ENCODE results near the gene KRT8. TPM values are rescaled to one million over a fixed set of nuclear protein-coding genes. Genes with fewer than 3 reads are reported as not detected.
A peak's percentile ranks its signal among the peaks of the same experiment; 100 is the strongest.
"Not testable (repeated sequence)": the region's sequence is repeated elsewhere in the genome, so short reads cannot be mapped to it uniquely, and the experiment has no call there.

Gene KRT8
- 0.18 and 0.25 TPM in 2 replicates for total RNA-seq

DNA sequence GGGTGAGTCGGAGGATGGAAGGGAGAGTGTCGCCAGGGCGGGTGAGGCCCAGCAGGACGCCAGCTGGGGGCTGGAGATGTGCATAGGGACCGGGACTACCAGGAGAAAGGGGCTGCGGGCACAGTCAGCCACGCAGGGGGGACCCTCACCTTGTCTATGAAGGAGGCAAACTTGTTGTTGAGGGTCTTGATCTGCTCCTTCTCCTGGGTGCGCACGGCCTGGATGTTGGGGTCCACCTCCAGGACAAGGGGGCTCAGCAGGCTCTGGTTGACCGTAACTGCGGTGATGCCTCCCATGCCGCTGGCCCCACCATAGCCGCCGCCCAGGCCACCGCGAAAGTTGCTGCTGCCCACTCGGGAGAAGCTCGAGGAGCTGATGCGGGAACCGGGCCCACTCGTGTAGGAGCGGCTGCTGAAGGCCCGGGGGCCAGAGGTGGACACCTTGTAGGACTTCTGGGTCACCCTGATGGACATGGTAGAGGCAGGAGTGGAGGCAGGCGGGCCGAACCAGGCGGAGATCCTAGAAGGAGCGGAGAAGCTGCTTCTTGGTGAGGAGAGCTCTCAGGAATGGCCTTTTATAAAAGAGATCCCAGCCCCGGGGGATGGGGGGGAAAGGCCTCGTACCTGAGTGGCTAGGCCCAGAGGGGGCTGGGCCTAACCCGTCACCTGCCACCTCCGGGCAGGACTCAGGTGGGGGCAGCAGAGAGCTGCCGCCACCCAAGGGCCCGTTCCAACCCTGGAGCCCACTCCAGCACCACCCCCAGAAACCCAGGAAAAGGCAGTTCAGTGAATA lies at the start of gene KRT8:
KRT8 (minus strand) TSS at position 568 of the 792 bp plus-strand sequence; CDS start at position 473, 95 bp downstream.
- intact Hi-C loops (cut with micrococcal nuclease); H3K27me3 Mint-ChIP-seq (ENCODE audit: low read depth): not testable (repeated sequence)
- H3K27ac Mint-ChIP-seq: peak within 1 kb of the TSS; percentile 46

DNA sequence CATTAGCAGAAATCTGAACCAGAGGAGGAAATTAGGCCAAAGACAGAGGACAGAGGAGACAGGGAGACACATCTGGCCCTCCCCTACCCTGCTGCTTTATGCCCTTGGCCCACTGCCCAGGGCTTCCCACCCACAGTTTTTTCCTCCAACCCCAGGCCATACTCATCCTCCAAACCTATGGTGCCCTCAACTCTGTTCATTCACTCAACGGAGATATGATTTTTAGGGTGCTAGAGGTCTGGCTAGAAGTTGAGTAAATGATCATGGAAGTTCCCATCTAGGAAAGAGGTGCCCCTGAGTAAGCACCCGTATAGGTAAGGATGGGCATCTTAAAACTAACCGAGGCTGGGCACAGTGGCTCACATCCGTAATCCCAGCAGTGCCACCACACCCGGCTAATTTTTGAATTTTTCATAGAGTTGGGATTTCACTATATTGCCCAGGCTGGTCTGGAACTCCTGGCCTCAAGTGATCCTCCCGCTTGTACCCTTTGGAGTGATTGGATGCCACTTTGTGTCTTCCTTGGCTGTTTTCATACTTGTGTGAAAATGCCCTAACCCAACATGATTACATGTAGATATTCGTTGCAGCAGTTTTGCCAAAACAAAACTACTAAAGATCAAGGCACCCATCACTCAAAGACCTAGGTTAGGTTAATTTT lies 48.4 kb upstream of the KRT8 start:
- no peak for DNase-seq (ENCODE audit: low spot score)
- Mint-ChIP-seq H3K27me3 (ENCODE audit: low read depth) (peaks cover 9% of the 10 kb centered on the region), H3K36me3 (ENCODE audit: low read depth) (no peaks in the 10 kb centered on the region), H3K4me1 (ENCODE audit: low read depth) (no peaks in the 10 kb centered on the region), H3K9me3 (no peaks in the 10 kb centered on the region), H3K27ac (no peak overlapping the region), H3K4me3 (ENCODE audit: low read depth) (no peak overlapping the region)
- intact Hi-C loops (cut with micrococcal nuclease): no loop called here

More for the DNA sequence above, at the start of gene KRT8:
- H3K4me1 Mint-ChIP-seq (ENCODE audit: low read depth); H3K9me3 Mint-ChIP-seq; DNase-seq (ENCODE audit: low spot score); H3K36me3 Mint-ChIP-seq (ENCODE audit: low read depth): not testable (repeated sequence)
- H3K4me3 Mint-ChIP-seq (ENCODE audit: low read depth): peak within 1 kb of the TSS; percentile 18

DNA sequence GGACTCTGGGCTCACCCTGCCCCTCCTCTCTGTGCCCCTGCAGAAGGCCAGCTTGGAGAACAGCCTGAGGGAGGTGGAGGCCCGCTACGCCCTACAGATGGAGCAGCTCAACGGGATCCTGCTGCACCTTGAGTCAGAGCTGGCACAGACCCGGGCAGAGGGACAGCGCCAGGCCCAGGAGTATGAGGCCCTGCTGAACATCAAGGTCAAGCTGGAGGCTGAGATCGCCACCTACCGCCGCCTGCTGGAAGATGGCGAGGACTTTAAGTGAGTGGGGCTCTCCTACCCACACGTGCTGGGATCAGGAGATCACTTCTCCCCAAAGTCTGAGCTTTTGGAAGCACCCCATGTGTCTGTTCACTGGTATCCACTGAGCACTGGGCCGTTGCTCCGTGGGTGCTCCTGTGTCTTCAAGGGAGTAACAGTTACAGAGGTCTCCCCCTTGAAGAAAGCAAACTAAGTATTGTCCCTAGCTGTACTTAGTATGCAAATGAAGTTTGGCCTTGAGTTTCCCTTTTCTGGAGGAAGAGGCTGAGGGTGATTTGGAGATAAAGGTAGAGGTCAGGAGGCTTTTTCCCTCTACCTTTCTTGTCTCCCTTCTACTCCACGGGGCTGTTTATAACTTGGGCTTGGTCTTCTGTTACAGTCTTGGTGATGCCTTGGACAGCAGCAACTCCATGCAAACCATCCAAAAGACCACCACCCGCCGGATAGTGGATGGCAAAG lies 47.4 kb upstream of the KRT8 start:
- no peaks in the 10 kb centered on the region for H3K4me1 Mint-ChIP-seq (ENCODE audit: low read depth)
- intact Hi-C loops (cut with micrococcal nuclease): no loop called here

DNA sequence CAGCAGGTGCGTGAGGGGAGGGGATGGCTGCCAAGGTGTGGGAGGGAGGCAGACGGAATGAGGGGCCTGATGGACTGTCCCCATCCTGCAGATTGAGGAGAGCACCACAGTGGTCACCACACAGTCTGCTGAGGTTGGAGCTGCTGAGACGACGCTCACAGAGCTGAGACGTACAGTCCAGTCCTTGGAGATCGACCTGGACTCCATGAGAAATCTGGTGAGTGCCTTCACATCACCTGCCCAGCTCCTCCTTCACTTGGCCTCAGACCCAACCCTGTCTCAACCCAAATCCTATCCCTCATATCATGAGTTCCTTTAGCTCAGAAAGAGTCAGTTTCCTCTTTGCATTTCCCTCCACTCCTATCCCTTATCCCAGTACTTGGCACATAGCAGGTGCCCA lies 46.8 kb upstream of the KRT8 start:
- no peaks in the 10 kb centered on the region for H3K9me3 Mint-ChIP-seq
- no peaks in the 10 kb centered on the region for H3K36me3 Mint-ChIP-seq (ENCODE audit: low read depth)
- no peak overlapping the region for H3K4me3 Mint-ChIP-seq (ENCODE audit: low read depth)
- no peaks in the 10 kb centered on the region for H3K4me1 Mint-ChIP-seq (ENCODE audit: low read depth)
- H3K27me3 Mint-ChIP-seq (ENCODE audit: low read depth): peaks cover 14% of the 10 kb centered on the region
- intact Hi-C loops (cut with micrococcal nuclease): no loop called here
- DNase-seq (ENCODE audit: low spot score): no peak
- no peak overlapping the region for H3K27ac Mint-ChIP-seq

More for the DNA sequence above, 47.4 kb upstream of the KRT8 start:
- Mint-ChIP-seq H3K36me3 (ENCODE audit: low read depth) (no peaks in the 10 kb centered on the region), H3K9me3 (no peaks in the 10 kb centered on the region), H3K27ac (no peak overlapping the region), H3K27me3 (ENCODE audit: low read depth) (peaks cover 13% of the 10 kb centered on the region), H3K4me3 (ENCODE audit: low read depth) (no peak overlapping the region)
- no peak for DNase-seq (ENCODE audit: low spot score)

DNA sequence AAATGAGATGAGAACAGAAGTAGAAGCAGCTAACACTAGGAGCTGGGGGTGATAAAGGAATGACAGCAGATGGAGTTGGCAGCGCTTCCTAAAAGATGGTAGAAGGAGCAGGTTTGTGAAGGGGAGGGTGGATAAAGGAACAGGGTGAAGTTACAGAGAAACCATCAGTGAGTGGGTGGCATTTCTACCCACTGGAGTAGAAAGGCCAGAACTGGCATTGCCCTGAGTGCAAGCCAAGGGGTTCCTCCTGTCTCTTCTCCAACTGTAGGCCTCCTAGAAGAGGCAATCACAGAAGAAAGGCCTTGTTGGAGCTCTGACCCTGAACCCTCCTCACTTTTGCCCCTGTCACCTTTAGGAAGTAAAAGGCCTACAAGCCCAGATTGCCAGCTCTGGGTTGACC lies 46.2 kb upstream of the KRT8 start:
- Mint-ChIP-seq H3K9me3 (no peaks in the 10 kb centered on the region), H3K36me3 (ENCODE audit: low read depth) (no peaks in the 10 kb centered on the region), H3K4me1 (ENCODE audit: low read depth) (no peaks in the 10 kb centered on the region), H3K27me3 (ENCODE audit: low read depth) (peaks cover 14% of the 10 kb centered on the region), H3K4me3 (ENCODE audit: low read depth) (no peak overlapping the region), H3K27ac (no peak overlapping the region)
- DNase-seq (ENCODE audit: low spot score): no peak
- intact Hi-C loops (cut with micrococcal nuclease): no loop called here

DNA sequence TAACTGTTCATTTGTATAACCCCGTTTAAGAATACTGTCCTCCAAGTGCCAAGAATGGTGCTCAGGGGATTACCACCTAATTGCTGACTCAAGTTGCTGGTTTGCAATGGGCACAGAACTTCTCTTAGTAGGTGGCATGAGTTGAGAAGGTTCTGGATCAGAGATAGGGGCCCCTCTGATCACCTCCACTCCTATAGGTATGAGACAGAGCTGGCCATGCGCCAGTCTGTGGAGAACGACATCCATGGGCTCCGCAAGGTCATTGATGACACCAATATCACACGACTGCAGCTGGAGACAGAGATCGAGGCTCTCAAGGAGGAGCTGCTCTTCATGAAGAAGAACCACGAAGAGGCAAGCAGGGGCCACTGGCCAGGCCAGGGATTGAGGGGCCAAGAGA lies 45.7 kb upstream of the KRT8 start:
- Mint-ChIP-seq H3K27ac (no peak overlapping the region), H3K9me3 (no peaks in the 10 kb centered on the region), H3K27me3 (ENCODE audit: low read depth) (peaks cover 16% of the 10 kb centered on the region), H3K4me3 (ENCODE audit: low read depth) (no peak overlapping the region), H3K4me1 (ENCODE audit: low read depth) (no peaks in the 10 kb centered on the region), H3K36me3 (ENCODE audit: low read depth) (no peaks in the 10 kb centered on the region)
- intact Hi-C loops (cut with micrococcal nuclease): no loop called here
- no peak for DNase-seq (ENCODE audit: low spot score)

DNA sequence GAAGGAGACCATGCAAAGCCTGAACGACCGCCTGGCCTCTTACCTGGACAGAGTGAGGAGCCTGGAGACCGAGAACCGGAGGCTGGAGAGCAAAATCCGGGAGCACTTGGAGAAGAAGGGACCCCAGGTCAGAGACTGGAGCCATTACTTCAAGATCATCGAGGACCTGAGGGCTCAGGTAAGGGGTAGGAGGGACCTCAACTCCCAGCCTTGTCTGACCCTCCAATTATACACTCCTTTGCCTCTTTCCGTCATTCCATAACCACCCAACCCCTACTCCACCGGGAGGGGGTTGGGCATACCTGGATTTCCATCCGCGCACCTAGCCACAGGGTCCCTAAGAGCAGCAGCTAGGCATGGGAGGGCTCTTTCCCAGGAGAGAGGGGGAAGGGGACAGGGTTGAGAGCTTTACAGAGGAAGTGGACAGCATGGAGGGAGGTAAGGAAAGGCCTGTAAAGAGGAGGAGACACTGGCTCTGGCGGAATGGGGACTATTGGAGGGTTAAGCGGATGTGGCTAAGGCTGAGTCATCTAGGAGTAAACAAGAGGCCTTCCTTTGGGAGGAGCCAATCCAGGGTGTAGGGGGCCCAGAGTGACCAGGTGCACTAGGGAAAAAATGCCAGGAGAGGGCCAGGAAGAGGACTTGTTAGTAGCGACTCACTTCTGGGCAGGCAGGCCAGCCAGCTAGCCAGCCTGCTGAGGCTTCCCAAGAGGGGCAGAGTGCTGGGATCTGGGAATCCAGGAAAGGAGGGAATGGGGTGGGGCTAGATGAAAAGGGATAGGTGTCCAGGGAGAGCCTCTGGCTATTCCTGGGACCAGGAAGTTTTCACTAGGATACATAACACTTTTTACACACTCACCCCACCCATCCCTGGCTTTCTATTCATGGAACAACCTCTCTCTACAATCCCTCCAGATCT lies 44.8 kb upstream of the KRT8 start:
- Mint-ChIP-seq H3K9me3 (no peaks in the 10 kb centered on the region), H3K27me3 (ENCODE audit: low read depth) (peaks cover 25% of the 10 kb centered on the region), H3K4me1 (ENCODE audit: low read depth) (no peaks in the 10 kb centered on the region), H3K27ac (no peak overlapping the region), H3K4me3 (ENCODE audit: low read depth) (peak overlapping the region; percentile 42), H3K36me3 (ENCODE audit: low read depth) (no peaks in the 10 kb centered on the region)
- no peak for DNase-seq (ENCODE audit: low spot score)
- intact Hi-C loops (cut with micrococcal nuclease): no loop called here

DNA sequence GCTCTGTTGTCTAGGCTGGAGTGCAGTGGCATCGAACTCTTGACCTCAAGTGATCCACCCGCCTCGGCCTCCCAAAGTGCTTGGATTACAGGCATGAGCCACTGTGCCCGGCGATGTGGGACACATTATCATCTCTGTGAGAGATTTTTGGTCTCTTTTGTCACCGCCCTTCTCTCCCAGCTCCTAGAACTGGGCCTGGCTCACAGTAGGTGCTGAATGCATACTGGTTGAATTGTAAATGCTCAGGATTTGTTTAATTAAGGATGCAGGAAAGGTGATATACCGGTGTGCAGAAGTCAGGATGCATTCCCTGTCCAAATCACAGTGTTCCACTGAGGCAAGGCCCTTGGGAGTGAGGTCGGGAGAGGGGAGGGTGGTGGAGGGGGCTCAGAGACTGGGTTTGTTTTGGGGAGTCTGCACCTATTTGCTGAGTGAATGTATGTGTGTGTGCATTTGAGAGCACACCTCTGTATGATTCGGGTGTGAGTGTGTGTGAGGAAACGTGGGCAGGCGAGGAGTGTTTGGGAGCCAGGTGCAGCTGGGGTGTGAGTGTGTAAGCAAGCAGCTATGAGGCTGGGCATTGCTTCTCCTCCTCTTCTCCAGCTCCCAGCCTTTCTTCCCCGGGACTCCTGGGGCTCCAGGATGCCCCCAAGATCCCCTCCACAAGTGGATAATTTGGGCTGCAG lies 43.0 kb upstream of the KRT8 start:
- H3K4me1 Mint-ChIP-seq (ENCODE audit: low read depth): no peaks in the 10 kb centered on the region
- no peak overlapping the region for H3K27ac Mint-ChIP-seq
- H3K9me3 Mint-ChIP-seq: no peaks in the 10 kb centered on the region
- H3K27me3 Mint-ChIP-seq (ENCODE audit: low read depth): peaks cover 36% of the 10 kb centered on the region
- no peaks in the 10 kb centered on the region for H3K36me3 Mint-ChIP-seq (ENCODE audit: low read depth)
- intact Hi-C loops (cut with micrococcal nuclease): no loop called here
- no peak for DNase-seq (ENCODE audit: low spot score)
- peak overlapping the region; percentile 55 for H3K4me3 Mint-ChIP-seq (ENCODE audit: low read depth)

DNA sequence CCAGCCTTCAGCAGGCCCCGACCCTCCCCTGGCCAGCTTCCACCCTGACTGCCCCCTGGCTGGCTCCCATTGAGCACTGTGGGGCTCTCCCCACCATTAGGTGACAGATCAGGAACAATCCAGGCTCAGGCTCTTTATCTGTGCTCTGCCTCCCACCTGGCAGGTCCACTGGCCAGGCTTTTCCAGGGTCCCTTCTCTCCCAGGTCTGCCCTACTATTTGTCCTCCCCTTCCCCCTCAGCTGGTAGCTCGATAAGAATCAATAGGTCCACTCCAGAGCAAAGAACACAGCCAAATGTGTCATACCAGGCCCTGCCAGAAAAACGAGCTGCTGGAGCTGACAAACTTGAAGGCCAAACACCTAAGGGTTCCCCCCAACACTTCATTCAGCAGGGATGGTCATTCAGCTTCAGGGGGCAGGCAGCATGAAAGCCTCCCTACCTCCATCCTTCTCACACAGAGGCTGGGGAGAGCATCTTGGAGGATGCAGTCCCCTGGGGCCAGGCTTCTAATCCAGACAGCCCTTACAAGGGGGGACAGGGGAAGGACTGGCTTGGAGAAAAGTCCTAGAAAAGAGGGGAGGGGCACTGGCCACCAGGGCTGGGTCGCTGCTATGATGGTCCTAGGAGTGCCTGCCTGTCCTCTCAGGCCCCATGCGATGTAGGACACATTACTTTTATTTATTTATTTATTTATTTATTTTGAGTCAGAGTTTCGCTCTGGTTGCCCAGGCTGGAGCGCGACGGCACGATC lies 42.1 kb upstream of the KRT8 start:
- no peak overlapping the region for H3K27ac Mint-ChIP-seq
- H3K4me3 Mint-ChIP-seq (ENCODE audit: low read depth): no peak overlapping the region
- DNase-seq (ENCODE audit: low spot score): no peak
- peaks cover 41% of the 10 kb centered on the region for H3K27me3 Mint-ChIP-seq (ENCODE audit: low read depth)
- H3K36me3 Mint-ChIP-seq (ENCODE audit: low read depth): no peaks in the 10 kb centered on the region
- intact Hi-C loops (cut with micrococcal nuclease): no loop called here
- H3K4me1 Mint-ChIP-seq (ENCODE audit: low read depth): no peaks in the 10 kb centered on the region
- H3K9me3 Mint-ChIP-seq: no peaks in the 10 kb centered on the region

DNA sequence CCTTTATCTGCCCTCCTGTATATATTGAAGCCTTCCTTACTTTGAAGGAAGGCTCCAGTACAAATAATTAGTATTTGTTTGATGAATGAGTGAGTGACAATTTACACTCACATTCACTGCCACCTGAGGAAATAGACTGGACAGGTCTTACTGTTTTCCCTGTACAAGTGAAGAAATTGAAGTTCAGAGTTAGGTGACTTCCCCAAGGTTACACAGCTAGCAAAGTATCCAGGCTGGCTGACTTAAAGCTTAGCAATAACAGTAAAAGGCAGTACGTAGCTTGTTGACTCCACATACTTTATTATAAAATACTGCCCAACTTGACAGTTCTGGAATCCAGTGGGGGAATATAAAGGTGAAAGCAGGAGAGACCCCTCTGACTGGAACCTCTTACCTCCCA lies 41.5 kb upstream of the KRT8 start:
- intact Hi-C loops (cut with micrococcal nuclease): no loop called here
- DNase-seq (ENCODE audit: low spot score): no peak
- no peaks in the 10 kb centered on the region for H3K4me1 Mint-ChIP-seq (ENCODE audit: low read depth)
- H3K36me3 Mint-ChIP-seq (ENCODE audit: low read depth): no peaks in the 10 kb centered on the region
- H3K4me3 Mint-ChIP-seq (ENCODE audit: low read depth): no peak overlapping the region
- H3K9me3 Mint-ChIP-seq: no peaks in the 10 kb centered on the region
- H3K27me3 Mint-ChIP-seq (ENCODE audit: low read depth): peaks cover 43% of the 10 kb centered on the region
- no peak overlapping the region for H3K27ac Mint-ChIP-seq

DNA sequence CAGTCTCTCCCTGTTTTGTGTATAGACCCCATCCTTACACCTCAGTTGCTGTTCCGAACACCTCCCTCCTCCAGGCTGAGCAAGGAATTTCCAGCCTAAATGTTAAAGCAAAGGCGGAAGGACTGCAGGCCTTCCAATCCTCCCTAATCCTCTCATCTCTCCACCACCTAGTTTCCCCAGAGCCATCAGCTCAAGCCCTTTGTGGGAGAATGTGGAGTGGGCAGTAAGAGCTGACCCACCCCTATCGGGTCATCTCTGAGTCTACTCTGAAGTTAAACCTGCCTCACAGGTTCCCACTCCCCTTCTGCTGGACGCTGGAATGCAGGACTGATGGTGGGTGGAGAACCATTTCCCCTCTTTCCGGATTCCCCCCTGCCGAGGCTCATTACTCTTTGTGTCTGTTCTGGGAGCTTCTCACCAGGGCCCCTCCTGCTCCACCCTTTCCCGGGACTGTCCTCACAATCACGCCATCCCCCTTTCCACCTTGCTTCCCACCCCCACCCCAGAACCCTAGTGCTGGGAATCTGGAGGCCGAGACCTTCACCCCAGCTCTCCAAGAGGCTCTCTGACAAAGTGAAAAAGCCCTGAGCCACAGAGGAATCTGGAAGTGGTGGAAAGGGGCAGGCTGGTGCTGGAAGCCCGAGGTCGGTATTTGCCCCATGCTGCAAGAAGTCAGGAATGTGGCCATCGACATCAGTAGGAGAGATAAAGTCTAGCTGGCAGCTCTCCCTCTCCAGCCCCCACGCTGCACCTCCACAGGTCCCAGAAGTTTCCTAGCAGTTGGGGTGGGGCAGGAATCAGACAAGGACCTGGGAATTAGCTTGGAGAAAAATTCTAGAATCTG lies 40.7 kb upstream of the KRT8 start:
- Mint-ChIP-seq H3K4me1 (ENCODE audit: low read depth) (no peaks in the 10 kb centered on the region), H3K4me3 (ENCODE audit: low read depth) (no peak overlapping the region), H3K27ac (no peak overlapping the region), H3K27me3 (ENCODE audit: low read depth) (peaks cover 43% of the 10 kb centered on the region), H3K36me3 (ENCODE audit: low read depth) (no peaks in the 10 kb centered on the region), H3K9me3 (no peaks in the 10 kb centered on the region)
- DNase-seq (ENCODE audit: low spot score): no peak
- intact Hi-C loops (cut with micrococcal nuclease): no loop called here

Measured in activated T-helper 2 cell treated with anti-CD3 and anti-CD28 coated beads, Interferon-gamma antibody, Interleukin-2, Interleukin-4, amounts not matched to agents 10 μg/mL and 5 μg/mL and 100 μg/mL, durations not matched to agents 14 hours and 24 hours and 36 hours (primary cell).